MCF 10A (cell line): ENCODE results near the gene ATRN. TPM values are rescaled to one million over a fixed set of nuclear protein-coding genes. Genes with fewer than 3 reads are reported as not detected.

Source experiments
- BruUV-seq: library from RNA; stranded (reverse); fragments of 400-500 nt; replicated peaks from 2 replicates; lab custom pipeline; 2021; lab: Mats Ljungman, UMichigan
- CTCF ChIA-PET: fragments of 300-600 bp; sonication (Branson Sonifier 250); formaldehyde crosslinking; extraction: SDS; loops from one replicate; lab custom pipeline; 2021; ENCODE audit warnings: antibody characterized with exemption, inconsistent platforms; lab: Yijun Ruan, JAX
- POLR2A ChIA-PET: fragments of 300-600, 350-650 bp; sonication (Branson Sonifier 250); formaldehyde crosslinking; extraction: SDS; loops from one replicate; lab custom pipeline; 2020; ENCODE audit warnings: antibody characterized with exemption, inconsistent platforms; lab: Yijun Ruan, JAX
- DNase-seq: peaks from one replicate; pipeline ENCODE4 v3.0.0-alpha.2; 2018; ENCODE audit not compliant: unreplicated experiment
- H3K27ac Mint-ChIP-seq: one replicate; pipeline ENCODE4 v1.8.0; 2022; ENCODE audit warnings: mild to moderate bottlenecking, low read depth, mixed read lengths; ENCODE audit not compliant: unreplicated experiment
- H3K27me3 Mint-ChIP-seq: one replicate; pipeline ENCODE4 v1.8.0; 2022; ENCODE audit warnings: mixed read lengths; ENCODE audit not compliant: insufficient read depth, unreplicated experiment
- H3K36me3 Mint-ChIP-seq: one replicate; pipeline ENCODE4 v1.8.0; 2022; ENCODE audit warnings: mild to moderate bottlenecking, moderate library complexity, mixed read lengths; ENCODE audit not compliant: insufficient read depth, unreplicated experiment
- H3K4me1 Mint-ChIP-seq: one replicate; pipeline ENCODE4 v1.8.0; 2022; ENCODE audit warnings: mixed read lengths; ENCODE audit not compliant: insufficient read depth, unreplicated experiment
- H3K4me3 Mint-ChIP-seq: one replicate; pipeline ENCODE4 v1.8.0; 2022; ENCODE audit warnings: mild to moderate bottlenecking, moderate library complexity, mixed read lengths; ENCODE audit not compliant: unreplicated experiment
- H3K9me3 Mint-ChIP-seq: one replicate; pipeline ENCODE4 v1.8.0; 2022; ENCODE audit warnings: mixed read lengths; ENCODE audit not compliant: unreplicated experiment
- CTCF ChIP-seq: fragments of 200-600 bp; IDR thresholded peaks from one replicate; pipeline ENCODE4 v1.8.0; 2022; ENCODE audit warnings: antibody characterized with exemption, mild to moderate bottlenecking; ENCODE audit not compliant: unreplicated experiment
- intact Hi-C: fragments of 100-400 bp; cut with micrococcal nuclease; formaldehyde crosslinking; loops from 2 replicates; pipeline ENCODE4 v1.14.1; 2022
- total RNA-seq: library from RNA; stranded (reverse); gene quantifications from 2 replicates; pipeline ENCODE4 v1.2.3, GENCODE V29; 2022

The ATRN gene
- total RNA-seq, 1 experiment from 2014 or later: 29.7 TPM

GRCh38 chr20:3563548-3564177, 92.8 kb downstream of the ATRN start:
- H3K27me3 Mint-ChIP-seq: no peaks in the 10 kb centered on the region
- DNase-seq: peak; percentile 52
- POLR2A ChIA-PET: interaction anchor here (0.6 to 1.8 kb wide), 11 partner anchors 10 to 205 kb away, joined by 3 to 6 read pairs (median 3); no protein-coding TSS in a partner anchor
- BruUV-seq: no TSS peak
- no peaks in the 10 kb centered on the region for H3K9me3 Mint-ChIP-seq
- H3K36me3 Mint-ChIP-seq: peaks cover 28% of the 10 kb centered on the region
- TF ChIP-seq CTCF: peak; percentile 60
- intact Hi-C loops: loop anchor here (1.0 to 10.0 kb wide), 4 partner anchors 69 to 156 kb away; partner anchors contain the start of gene DNAAF9
- no peak overlapping the region for H3K27ac Mint-ChIP-seq
- no peak overlapping the region for H3K4me3 Mint-ChIP-seq
- no peaks in the 10 kb centered on the region for H3K4me1 Mint-ChIP-seq
- CTCF ChIA-PET: interaction anchor here (0.5 to 3.2 kb wide), 22 partner anchors 8 to 1064 kb away, joined by 3 to 29 read pairs (median 5); partner anchors contain the start of gene DNAAF9

GRCh38 chr20:3565851-3566250, 95.0 kb downstream of the ATRN start:
- Mint-ChIP-seq H3K27ac (no peak overlapping the region), H3K9me3 (no peaks in the 10 kb centered on the region), H3K4me3 (no peak overlapping the region), H3K36me3 (peaks cover 28% of the 10 kb centered on the region), H3K4me1 (no peaks in the 10 kb centered on the region), H3K27me3 (no peaks in the 10 kb centered on the region)
- no TSS peak for BruUV-seq
- POLR2A ChIA-PET: no interaction called here
- DNase-seq: no peak
- CTCF ChIA-PET: interaction anchor here (1.0 kb wide), 1 partner anchor 203 kb away, joined by 4 read pairs; no protein-coding TSS in a partner anchor
- TF ChIP-seq CTCF: no peak
- intact Hi-C loops: loop anchor here (10.0 kb wide), 1 partner anchor 109 kb away; no protein-coding TSS in a partner anchor

GRCh38 chr20:3572151-3572550, 101.3 kb downstream of the ATRN start:
- intact Hi-C loops: no loop called here
- no peak for DNase-seq
- TF ChIP-seq CTCF: no peak
- peaks cover 30% of the 10 kb centered on the region for H3K36me3 Mint-ChIP-seq
- no peak overlapping the region for H3K27ac Mint-ChIP-seq
- ChIA-PET CTCF (no interaction called here), POLR2A (interaction anchor here (0.6 kb wide), 1 partner anchor 56 kb away, joined by 3 read pairs; no protein-coding TSS in a partner anchor)
- no peaks in the 10 kb centered on the region for H3K9me3 Mint-ChIP-seq
- H3K4me3 Mint-ChIP-seq: no peak overlapping the region
- no TSS peak for BruUV-seq
- H3K27me3 Mint-ChIP-seq: no peaks in the 10 kb centered on the region
- H3K4me1 Mint-ChIP-seq: no peaks in the 10 kb centered on the region

- CTCF ChIA-PET: interaction anchor here (0.6 to 4.8 kb wide), 2 partner anchors 13 to 227 kb away, joined by 3 to 29 read pairs; no protein-coding TSS in a partner anchor
Observed at GRCh38 chr20:3576363-3576762, 105.5 kb downstream of the ATRN start.

More at GRCh38 chr20:3576363-3576762, 105.5 kb downstream of the ATRN start:
- Mint-ChIP-seq H3K36me3 (peaks cover 29% of the 10 kb centered on the region), H3K4me3 (no peak overlapping the region), H3K9me3 (no peaks in the 10 kb centered on the region), H3K4me1 (no peaks in the 10 kb centered on the region), H3K27me3 (no peaks in the 10 kb centered on the region), H3K27ac (no peak overlapping the region)
- no peak for TF ChIP-seq CTCF
- intact Hi-C loops: no loop called here
- BruUV-seq: no TSS peak
- POLR2A ChIA-PET: interaction anchor here (0.6 kb wide), 1 partner anchor 12 kb away, joined by 3 read pairs; no protein-coding TSS in a partner anchor
- no peak for DNase-seq
